Measurements from ENCODE around the gene IL1RL2. TPM values are rescaled to one million over a fixed set of nuclear protein-coding genes. Genes with fewer than 3 reads are reported as not detected.

Gene IL1RL2
- total and polyA plus RNA-seq, 2 donors from 2014 or later: 1.4 to 1.8 TPM

DNA sequence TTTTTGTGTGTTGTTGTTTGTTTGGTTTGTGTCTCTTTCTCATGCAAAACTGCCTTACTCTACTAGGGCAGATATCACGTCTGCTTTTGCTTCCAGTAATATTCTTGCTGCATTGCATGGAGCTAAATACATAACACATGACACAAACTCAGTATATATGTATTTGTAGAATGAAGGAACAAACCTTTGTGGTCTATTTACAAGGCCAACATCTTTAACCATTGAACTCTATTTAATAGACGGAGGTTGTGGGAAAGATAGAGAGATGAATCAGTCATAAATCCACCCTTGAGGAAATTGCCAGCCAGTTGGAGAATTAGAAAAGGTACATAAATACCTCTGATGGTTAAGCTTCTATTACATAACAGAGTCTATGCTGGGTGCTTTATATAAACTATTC, 98.5 kb downstream of the IL1RL2 start:
- intact Hi-C loops (cut with DNase I): no loop called here
- H3K4me1 ChIP-seq (ENCODE audit: control insufficient read depth in 2 of 3, insufficient read depth in 2 of 3, low read depth in 1 of 3, low read length in 3 of 3): no peaks in the 10 kb centered on the region
- TF ChIP-seq, protein P1, sequence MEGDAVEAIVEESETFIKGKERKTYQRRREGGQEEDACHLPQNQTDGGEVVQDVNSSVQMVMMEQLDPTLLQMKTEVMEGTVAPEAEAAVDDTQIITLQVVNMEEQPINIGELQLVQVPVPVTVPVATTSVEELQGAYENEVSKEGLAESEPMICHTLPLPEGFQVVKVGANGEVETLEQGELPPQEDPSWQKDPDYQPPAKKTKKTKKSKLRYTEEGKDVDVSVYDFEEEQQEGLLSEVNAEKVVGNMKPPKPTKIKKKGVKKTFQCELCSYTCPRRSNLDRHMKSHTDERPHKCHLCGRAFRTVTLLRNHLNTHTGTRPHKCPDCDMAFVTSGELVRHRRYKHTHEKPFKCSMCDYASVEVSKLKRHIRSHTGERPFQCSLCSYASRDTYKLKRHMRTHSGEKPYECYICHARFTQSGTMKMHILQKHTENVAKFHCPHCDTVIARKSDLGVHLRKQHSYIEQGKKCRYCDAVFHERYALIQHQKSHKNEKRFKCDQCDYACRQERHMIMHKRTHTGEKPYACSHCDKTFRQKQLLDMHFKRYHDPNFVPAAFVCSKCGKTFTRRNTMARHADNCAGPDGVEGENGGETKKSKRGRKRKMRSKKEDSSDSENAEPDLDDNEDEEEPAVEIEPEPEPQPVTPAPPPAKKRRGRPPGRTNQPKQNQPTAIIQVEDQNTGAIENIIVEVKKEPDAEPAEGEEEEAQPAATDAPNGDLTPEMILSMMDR (IDR thresholded peaks at IDR 0.05; ENCODE audit: borderline replicate concordance, extremely low read depth, insufficient read depth): no peak
- H3K4me3 ChIP-seq (ENCODE audit: low read length in 3 of 3): no peak overlapping the region
- H3K9ac ChIP-seq (ENCODE audit: low read length in 3 of 3): no peak overlapping the region
- H3K27me3 ChIP-seq (ENCODE audit: control insufficient read depth, insufficient read depth, low read length): no peaks in the 10 kb centered on the region
- DNase-seq (no peak), FAIRE-seq (no peak)
- H3K9me3 ChIP-seq (ENCODE audit: control insufficient read depth in 2 of 3, insufficient read depth in 1 of 3, low read length in 3 of 3): no peaks in the 10 kb centered on the region
- H3K27ac ChIP-seq (ENCODE audit: low read depth in 2 of 2, low read length in 2 of 2): no peak overlapping the region
- no peaks in the 10 kb centered on the region for H3K36me3 ChIP-seq (ENCODE audit: control insufficient read depth in 2 of 3, insufficient read depth in 3 of 3, low read length in 3 of 3)

DNA sequence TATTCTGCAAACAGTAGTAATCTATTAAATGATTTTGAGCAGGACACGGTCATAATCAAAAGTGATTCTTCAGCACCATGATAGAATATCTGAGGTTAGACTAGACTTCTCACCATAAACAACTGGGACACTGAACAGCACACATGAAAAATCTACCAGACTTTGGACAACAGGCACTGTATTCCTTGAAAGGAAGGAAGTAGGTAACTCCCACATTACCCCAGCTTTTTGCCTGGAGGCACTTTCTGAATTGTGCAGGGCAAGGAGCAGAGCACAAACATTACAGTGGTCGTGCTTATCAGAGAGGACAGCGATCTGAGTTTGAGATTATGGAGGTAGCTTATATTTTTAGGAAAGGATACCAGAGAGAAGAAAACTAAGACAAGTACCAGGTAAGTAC, 99.2 kb downstream of the IL1RL2 start:
- H3K9ac ChIP-seq (ENCODE audit: low read length in 3 of 3): no peak overlapping the region
- no peak for DNase-seq
- intact Hi-C loops (cut with DNase I): no loop called here
- no peak overlapping the region for H3K27ac ChIP-seq (ENCODE audit: low read depth in 2 of 2, low read length in 2 of 2)
- no peaks in the 10 kb centered on the region for H3K36me3 ChIP-seq (ENCODE audit: control insufficient read depth in 2 of 3, insufficient read depth in 3 of 3, low read length in 3 of 3)
- TF ChIP-seq, protein P1 (IDR thresholded peaks at IDR 0.05; ENCODE audit: borderline replicate concordance, extremely low read depth, insufficient read depth): no peak
- no peaks in the 10 kb centered on the region for H3K27me3 ChIP-seq (ENCODE audit: control insufficient read depth, insufficient read depth, low read length)
- no peaks in the 10 kb centered on the region for H3K4me1 ChIP-seq (ENCODE audit: control insufficient read depth in 2 of 3, insufficient read depth in 2 of 3, low read depth in 1 of 3, low read length in 3 of 3)
- FAIRE-seq: no peak
- H3K9me3 ChIP-seq (ENCODE audit: control insufficient read depth in 2 of 3, insufficient read depth in 1 of 3, low read length in 3 of 3): no peaks in the 10 kb centered on the region
- no peak overlapping the region for H3K4me3 ChIP-seq (ENCODE audit: low read length in 3 of 3)

DNA sequence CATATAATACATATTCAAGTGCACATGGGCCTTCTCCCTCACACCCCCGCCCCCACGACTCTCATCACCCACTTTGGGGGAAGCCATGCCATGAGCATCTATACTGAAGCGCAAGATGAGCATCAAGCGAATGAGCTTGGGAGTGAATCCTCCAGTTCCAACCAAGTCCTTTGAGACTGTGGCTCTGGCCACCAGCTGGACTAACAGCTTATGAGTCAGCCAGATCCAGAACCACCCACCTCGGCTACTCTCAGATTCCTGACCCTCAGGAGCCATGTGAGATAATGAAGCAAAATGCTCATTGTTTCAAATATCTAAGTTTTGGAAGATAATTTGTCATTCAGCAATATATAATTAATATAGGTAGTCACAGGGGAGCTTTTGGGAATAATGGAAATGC, 102.3 kb downstream of the IL1RL2 start:
- Histone ChIP-seq H3K4me3 (ENCODE audit: low read length in 3 of 3) (no peak overlapping the region), H3K9me3 (ENCODE audit: control insufficient read depth in 2 of 3, insufficient read depth in 1 of 3, low read length in 3 of 3) (no peaks in the 10 kb centered on the region), H3K27ac (ENCODE audit: low read depth in 2 of 2, low read length in 2 of 2) (no peak overlapping the region), H3K36me3 (ENCODE audit: control insufficient read depth in 2 of 3, insufficient read depth in 3 of 3, low read length in 3 of 3) (no peaks in the 10 kb centered on the region), H3K9ac (ENCODE audit: low read length in 3 of 3) (no peak overlapping the region), H3K27me3 (ENCODE audit: control insufficient read depth, insufficient read depth, low read length) (no peaks in the 10 kb centered on the region), H3K4me1 (ENCODE audit: control insufficient read depth in 2 of 3, insufficient read depth in 2 of 3, low read depth in 1 of 3, low read length in 3 of 3) (no peaks in the 10 kb centered on the region)
- no peak for DNase-seq
- intact Hi-C loops (cut with DNase I): no loop called here
- TF ChIP-seq, protein P1 (IDR thresholded peaks at IDR 0.05; ENCODE audit: borderline replicate concordance, extremely low read depth, insufficient read depth): no peak
- FAIRE-seq: no peak

Other genes starting within 250 kb of the IL1RL2 start
- gene IL1R2, start 195.1 kb upstream of the IL1RL2 start, total RNA-seq: 20.0 TPM
- gene IL1R2, start 195.1 kb upstream of the IL1RL2 start, polyA plus RNA-seq (ENCODE audit: insufficient read depth, low read depth, low replicate concordance): 11.2 TPM
- 95.9 TPM for gene IL1R1, start 44.3 kb upstream of the IL1RL2 start, total RNA-seq
- gene IL1R1, start 44.3 kb upstream of the IL1RL2 start, polyA plus RNA-seq (ENCODE audit: insufficient read depth, low read depth, low replicate concordance): 24.6 TPM
- gene IL1RL1, start 124.5 kb downstream of the IL1RL2 start, total RNA-seq: 32.3 TPM
- 102 TPM for gene IL1RL1, start 124.5 kb downstream of the IL1RL2 start, polyA plus RNA-seq (ENCODE audit: insufficient read depth, low read depth, low replicate concordance)
- gene IL18R1, start 168.8 kb downstream of the IL1RL2 start, total RNA-seq: 14.9 TPM
- 3.6 TPM for gene IL18R1, start 168.8 kb downstream of the IL1RL2 start, polyA plus RNA-seq (ENCODE audit: insufficient read depth, low read depth, low replicate concordance)
- 2.0 TPM for gene IL18RAP, start 236.1 kb downstream of the IL1RL2 start, total RNA-seq
- not detected for gene IL18RAP, start 236.1 kb downstream of the IL1RL2 start, polyA plus RNA-seq (ENCODE audit: insufficient read depth, low read depth, low replicate concordance)

All from kidney (tissue), 14 donors.